GM18873 (cell line): ENCODE results near the gene HDHD5.
"Not testable (repeated sequence)": the region's sequence is repeated elsewhere in the genome, so short reads cannot be mapped to it uniquely, and the experiment has no call there.

ENCODE experiments used
- ATAC-seq: cut with Tn5 transposase; IDR thresholded peaks from one replicate; pipeline ENCODE4 v1.9.1; 2021; ENCODE audit warnings: mild to moderate bottlenecking, moderate library complexity, moderate number of reproducible peaks; ENCODE audit not compliant: unreplicated experiment, low FRiP score

The HDHD5 gene

DNA sequence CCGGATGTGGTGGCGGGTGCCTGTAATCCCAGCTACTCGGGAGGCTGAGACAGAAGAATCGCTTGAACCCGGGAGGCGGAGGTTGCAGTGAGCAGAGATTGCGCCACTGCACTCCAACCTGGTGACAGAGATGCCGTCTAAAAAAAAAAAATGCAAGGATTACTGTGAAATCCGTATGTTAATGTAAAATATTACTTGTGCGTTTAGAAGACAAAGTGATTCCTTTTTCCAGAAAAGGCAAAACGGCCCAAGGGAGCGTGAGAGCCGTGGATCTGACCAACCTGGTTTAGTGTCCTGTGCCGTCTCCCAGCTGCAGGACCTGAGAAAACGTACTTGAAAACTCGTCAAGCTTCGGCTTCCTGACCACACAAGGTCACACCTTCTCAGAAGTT, 905 bp downstream of the HDHD5 start:
- no peak for ATAC-seq

- no peak for ATAC-seq
Observed at GRCh38 chr22:17157714-17158113, 1.4 kb downstream of the HDHD5 start.

DNA sequence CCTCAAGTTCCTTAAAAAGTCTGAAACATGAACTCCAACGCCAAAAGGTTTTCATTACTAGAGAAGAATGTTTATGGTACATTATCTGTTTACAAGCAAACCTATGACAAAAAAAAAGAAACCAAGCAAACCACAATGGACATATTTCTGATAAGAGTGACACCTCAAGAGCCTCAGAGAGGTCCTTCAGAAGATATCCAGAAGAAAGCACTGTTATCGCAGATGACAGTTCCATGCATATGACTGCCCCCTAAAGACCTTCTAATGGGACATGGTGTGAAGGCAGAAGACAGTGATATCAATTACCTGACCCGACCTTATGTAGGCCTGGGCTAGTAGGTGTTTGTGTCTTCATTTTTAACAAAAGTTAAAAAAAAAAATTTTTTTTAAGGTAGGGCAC, 3.1 kb downstream of the HDHD5 start:
- no peak for ATAC-seq

GRCh38 chr22:17152971-17153370, 6.1 kb downstream of the HDHD5 start:
- ATAC-seq = no peak

- no peak for ATAC-seq
Observed at GRCh38 chr22:17152340-17152739, 6.7 kb downstream of the HDHD5 start.

DNA sequence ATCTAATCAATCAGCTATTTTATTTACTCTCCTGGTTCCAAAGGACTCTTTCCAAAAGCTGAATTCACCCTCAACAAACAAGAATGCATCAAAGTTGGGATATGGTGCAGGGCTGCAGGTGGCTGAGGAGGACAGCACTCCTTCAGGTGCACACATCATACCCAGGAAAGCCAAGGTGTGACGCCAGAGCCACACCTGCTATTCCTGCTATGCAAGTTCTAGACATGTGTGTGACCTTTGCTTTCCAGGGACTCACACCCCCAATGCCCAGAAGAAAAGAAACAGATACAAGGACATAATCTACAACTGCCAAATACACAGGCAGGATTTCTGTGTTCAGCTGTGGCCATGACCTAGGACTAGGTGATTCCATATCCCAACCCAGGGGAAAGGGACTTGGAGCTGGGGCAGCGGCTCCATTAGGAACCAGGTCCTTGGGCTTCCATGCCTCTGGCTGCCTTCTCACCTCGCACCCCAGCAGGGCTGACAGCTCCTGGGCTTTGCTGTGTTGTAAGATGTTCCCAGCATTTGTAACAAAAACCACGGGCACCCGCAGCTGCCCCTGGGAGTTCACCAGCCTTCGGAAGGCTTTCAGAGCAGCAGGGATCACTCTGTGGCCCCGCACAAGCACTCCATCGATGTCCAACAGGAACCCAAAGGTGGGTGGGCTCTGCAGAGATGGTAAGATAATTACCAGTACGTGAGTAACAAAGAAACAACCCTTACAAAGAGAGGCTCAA, 9.8 kb downstream of the HDHD5 start:
- ATAC-seq = no peak

GRCh38 chr22:17147458-17147857, 11.6 kb downstream of the HDHD5 start:
- not testable (repeated sequence) for ATAC-seq

- ATAC-seq = no peak
Observed at GRCh38 chr22:17145021-17145680, 13.9 kb downstream of the HDHD5 start.

- no peak for ATAC-seq
Observed at GRCh38 chr22:17143826-17144225, 15.3 kb downstream of the HDHD5 start.

- no peak for ATAC-seq
Observed at GRCh38 chr22:17143101-17143500, 16.0 kb downstream of the HDHD5 start.

DNA sequence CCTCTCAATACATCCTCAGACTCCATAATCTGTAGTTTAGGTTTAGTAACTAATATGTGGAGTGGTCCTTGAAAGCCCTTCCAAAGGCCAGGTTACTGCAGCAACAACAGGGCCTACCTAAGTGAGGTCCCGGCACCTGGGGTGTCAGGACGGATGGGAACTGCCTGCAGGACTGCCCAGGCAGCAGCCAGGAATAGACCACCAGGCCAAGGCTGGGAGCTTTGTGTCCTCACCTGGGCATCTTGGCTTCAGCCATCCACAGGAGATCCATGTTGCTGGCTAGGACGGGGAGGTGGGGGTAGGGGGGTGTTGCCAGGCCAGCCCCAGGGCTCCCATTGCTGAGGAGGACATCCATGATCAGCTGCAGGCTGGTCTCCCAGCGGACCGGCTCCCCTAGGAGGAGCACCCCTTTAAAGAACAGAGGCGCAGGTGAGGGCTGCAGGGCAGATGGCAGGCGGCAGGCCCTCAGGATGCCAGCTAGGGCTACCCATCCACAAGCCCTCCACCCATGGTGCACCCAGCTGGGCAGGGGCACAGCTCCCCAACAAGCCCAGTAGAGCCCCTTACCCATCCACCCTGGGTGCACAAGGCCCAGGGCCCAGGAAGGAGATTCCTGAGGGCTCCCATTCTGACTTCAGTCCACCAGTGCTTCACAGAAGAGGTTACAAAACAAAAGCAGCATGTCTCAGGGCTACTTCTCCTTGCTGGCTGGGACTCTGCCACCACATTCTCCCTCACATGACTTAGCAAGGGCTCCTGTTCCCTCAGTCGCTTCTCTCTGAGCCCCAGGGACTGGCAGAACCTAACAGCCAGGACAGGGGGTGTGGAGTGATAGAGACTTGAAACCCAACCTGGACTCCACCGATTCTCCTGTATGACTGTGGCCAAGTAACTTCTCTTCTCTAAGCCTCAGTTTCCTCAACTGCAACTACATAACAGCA, 18.0 kb downstream of the HDHD5 start:
- no peak for ATAC-seq

DNA sequence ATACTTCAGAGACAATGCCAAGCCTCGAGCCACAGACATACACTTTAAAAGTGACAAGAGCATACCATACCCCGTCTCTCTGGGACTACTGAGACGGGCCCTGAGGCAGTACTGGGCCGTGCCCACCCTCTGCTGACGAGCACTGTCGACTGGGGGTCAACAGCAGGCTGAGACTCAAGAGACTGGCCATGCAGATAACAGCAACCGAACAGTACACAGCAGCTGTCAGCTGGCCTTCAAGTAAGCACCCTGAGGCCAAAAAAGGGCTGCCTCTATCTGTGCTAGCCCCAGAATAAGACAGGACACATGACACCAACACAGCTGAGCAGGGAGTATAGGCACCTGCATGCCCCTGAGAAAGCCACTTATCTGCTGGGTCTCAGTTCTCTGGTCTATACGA, 19.1 kb downstream of the HDHD5 start:
- no peak for ATAC-seq

DNA sequence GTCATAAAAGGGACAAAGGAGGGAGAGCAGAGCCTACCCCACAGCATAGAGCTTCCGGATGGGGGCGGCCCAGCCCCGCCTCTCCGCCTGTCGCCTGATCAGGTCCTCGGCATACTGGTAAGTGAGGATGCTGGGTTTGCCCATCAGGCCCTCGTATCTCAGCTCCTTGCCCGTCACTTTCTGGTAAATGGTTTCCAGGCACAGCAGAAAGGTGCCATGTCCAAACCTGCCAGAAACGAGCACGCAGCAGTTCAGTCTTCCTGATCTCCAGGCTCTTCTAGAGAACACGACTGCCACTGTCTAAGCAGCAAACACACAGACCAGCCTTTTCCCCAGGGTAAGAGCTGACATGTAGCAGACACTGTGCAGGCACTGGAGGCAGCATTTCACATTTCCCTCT, 20.6 kb downstream of the HDHD5 start:
- ATAC-seq = no peak

- no peak for ATAC-seq
Observed at GRCh38 chr22:17137861-17138425, 21.1 kb downstream of the HDHD5 start.

DNA sequence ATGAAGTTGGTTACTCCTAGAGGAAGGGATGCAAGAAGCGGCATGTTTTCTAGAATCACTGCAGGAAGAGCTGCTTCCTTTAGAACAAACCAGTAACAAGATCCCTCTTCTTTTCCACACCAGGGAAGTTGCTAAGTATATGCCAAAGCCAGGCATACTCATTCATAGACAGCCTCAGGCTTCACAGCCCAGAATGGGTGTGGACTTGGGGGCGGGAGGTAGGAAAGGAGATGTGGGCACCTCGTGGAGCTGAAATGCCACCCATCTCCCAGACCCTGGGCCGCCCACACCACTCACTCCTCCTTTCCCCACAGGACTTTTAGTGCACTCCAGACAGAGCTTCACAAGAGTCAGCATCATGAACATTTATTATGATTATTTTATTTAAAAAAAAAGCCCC, 21.9 kb downstream of the HDHD5 start:
- no peak for ATAC-seq

GRCh38 chr22:17135153-17135760, 23.8 kb downstream of the HDHD5 start:
- no peak for ATAC-seq

DNA sequence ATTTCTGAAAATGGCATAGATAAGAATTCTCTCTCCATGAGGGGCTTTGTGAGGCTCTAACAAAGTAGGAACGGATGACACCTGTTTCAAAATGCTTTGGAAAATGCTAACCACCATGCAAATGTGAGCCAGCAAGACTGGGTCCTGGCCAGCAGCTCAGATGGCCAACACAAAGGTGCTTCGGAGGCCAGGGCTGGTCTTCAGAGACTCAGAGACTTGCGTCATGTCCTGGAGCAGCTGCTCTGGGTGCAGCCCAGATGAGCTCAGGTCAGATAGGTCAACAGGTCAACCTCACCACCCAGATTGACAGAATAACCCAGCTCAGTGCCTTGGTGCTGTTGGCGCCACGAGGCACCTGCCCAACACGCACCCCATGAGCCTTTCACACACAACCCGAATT, 25.9 kb downstream of the HDHD5 start:
- no peak for ATAC-seq

- no peak for ATAC-seq
Observed at GRCh38 chr22:17132112-17132511, 27.0 kb downstream of the HDHD5 start.

- no peak for ATAC-seq
Observed at GRCh38 chr22:17131686-17132085, 27.4 kb downstream of the HDHD5 start.

DNA sequence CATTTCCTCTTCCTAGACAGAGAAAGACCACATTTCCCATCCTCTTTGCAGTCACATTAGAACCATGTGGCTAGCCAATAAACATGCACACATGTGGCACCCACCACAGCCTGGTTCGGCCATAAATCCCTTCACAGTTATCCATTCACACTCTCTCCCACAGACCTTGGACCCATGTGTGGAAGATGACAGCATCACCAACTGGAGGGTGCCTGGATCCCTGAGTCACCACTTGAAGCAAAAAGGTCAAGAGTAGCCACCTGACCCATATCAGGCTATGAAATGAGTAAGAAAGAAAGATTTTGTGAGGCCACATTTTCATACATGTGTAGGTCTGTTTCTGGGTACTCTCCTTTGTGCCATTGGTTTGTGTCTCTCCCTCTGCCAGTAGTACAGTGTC, 28.9 kb downstream of the HDHD5 start:
- ATAC-seq = no peak
